Nephron (organoid): ENCODE data around the gene DCAF8L2.

ENCODE experiments used
- H3K27ac Mint-ChIP-seq, 3 experiments: 2 replicates each; pipeline ENCODE4 v1.8.0; 2020; ENCODE audit warnings: mixed read lengths in 3 of 3, mild to moderate bottlenecking in 2 of 3, moderate library complexity in 1 of 3
- H3K27me3 Mint-ChIP-seq: 2 replicates; pipeline ENCODE4 v1.8.0; 2021; ENCODE audit warnings: low read depth, mild to moderate bottlenecking, moderate library complexity, mixed read lengths
- H3K36me3 Mint-ChIP-seq: 2 replicates; pipeline ENCODE4 v1.8.0; 2020; ENCODE audit warnings: low read depth, mixed read lengths
- H3K4me1 Mint-ChIP-seq: 2 replicates; pipeline ENCODE4 v1.8.0; 2020; ENCODE audit warnings: mixed read lengths
- H3K4me3 Mint-ChIP-seq, 3 experiments: 2 replicates each; pipeline ENCODE4 v1.8.0; 2020; ENCODE audit warnings: mild to moderate bottlenecking in 3 of 3, mixed read lengths in 3 of 3, moderate library complexity in 2 of 3
- H3K9me3 Mint-ChIP-seq: 2 replicates; pipeline ENCODE4 v1.8.0; 2020; ENCODE audit warnings: mixed read lengths
- TF ChIP-seq, protein P1 (sequence below), 3 experiments: fragments of 200-600 bp; sonication (generic); IDR thresholded peaks; one replicate each; pipeline ENCODE4 v1.5.0; 2021; ENCODE audit warnings: antibody characterized with exemption in 3 of 3; ENCODE audit not compliant: unreplicated experiment in 3 of 3

Gene DCAF8L2

DNA sequence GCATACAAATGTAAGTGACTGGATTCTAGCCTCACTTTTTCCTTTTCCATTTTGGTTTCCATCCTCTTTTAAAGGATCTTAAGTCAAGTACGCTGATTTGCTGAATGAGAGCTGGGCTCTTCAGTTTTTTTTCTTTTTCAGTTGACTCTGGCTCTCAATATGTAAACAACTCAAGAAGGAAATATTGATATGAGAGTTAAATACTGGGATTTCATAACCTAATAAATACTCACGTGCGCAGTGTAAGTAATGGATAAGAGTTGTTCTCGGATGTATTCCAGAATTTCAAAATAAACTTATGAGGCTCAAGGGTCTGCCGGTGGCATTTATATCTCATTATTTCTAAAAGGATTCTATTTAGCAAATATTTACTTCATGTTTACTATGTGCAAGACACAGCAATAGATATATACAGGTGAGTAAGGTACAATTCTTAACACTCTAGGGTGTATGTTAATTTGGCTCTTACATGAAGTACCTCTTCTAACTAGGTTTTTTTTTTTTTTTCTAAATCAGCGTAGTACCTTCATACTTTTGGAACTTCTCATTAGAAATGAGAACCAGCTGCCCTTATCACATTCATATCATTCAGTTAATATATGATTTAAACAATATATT is 206.6 kb downstream of the DCAF8L2 start:
- no peaks in the 10 kb centered on the region for H3K9me3 Mint-ChIP-seq

DNA sequence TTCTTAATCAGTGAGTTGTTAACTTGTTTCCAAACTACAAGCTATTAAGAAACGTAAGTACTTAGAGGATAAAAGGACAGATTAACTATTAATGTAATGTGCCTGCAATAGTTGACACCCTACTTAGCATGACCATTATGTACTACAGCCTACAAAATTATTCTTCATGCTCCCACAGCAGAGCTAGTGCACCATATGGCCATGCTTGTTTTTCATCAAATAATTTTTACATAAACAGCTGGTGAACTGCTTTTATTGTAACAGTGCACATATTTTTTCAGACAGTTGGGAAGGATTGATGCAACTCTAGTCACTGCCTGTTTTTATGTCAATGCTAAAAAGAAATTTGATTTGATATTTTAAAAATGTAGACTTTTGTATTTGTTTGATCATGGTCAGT is 207.4 kb downstream of the DCAF8L2 start:
- H3K27ac Mint-ChIP-seq, result no peak overlapping the region

More for the DNA sequence above, 206.6 kb downstream of the DCAF8L2 start:
- Mint-ChIP-seq H3K36me3 (no peaks in the 10 kb centered on the region), H3K27ac (no peak overlapping the region), H3K4me3 (no peak overlapping the region), H3K27me3 (no peaks in the 10 kb centered on the region), H3K4me1 (no peaks in the 10 kb centered on the region)
- TF ChIP-seq, protein P1, sequence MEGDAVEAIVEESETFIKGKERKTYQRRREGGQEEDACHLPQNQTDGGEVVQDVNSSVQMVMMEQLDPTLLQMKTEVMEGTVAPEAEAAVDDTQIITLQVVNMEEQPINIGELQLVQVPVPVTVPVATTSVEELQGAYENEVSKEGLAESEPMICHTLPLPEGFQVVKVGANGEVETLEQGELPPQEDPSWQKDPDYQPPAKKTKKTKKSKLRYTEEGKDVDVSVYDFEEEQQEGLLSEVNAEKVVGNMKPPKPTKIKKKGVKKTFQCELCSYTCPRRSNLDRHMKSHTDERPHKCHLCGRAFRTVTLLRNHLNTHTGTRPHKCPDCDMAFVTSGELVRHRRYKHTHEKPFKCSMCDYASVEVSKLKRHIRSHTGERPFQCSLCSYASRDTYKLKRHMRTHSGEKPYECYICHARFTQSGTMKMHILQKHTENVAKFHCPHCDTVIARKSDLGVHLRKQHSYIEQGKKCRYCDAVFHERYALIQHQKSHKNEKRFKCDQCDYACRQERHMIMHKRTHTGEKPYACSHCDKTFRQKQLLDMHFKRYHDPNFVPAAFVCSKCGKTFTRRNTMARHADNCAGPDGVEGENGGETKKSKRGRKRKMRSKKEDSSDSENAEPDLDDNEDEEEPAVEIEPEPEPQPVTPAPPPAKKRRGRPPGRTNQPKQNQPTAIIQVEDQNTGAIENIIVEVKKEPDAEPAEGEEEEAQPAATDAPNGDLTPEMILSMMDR (IDR thresholded peaks at IDR 0.05; ENCODE audit: unreplicated experiment in 3 of 3), result no peak

More for the DNA sequence above, 207.4 kb downstream of the DCAF8L2 start:
- no peaks in the 10 kb centered on the region for H3K4me1 Mint-ChIP-seq
- no peaks in the 10 kb centered on the region for H3K36me3 Mint-ChIP-seq
- TF ChIP-seq, protein P1 (IDR thresholded peaks at IDR 0.05; ENCODE audit: unreplicated experiment in 3 of 3), result no peak
- H3K4me3 Mint-ChIP-seq, result no peak overlapping the region
- H3K27me3 Mint-ChIP-seq, result no peaks in the 10 kb centered on the region
- peaks cover 4% of the 10 kb centered on the region for H3K9me3 Mint-ChIP-seq
